PC-9 (cell line): ENCODE measurements around the gene SAPCD2. TPM values are rescaled to one million over a fixed set of nuclear protein-coding genes. Genes with fewer than 3 reads are reported as not detected.

Experiments
- BruUV-seq: library from RNA; stranded (reverse); fragments of 400-500 nt; replicated peaks from 2 replicates; lab custom pipeline; 2021; lab: Mats Ljungman, UMichigan
- CTCF ChIA-PET: fragments of 300-600 bp; sonication (Branson Sonifier 250); formaldehyde crosslinking; loops from one replicate; lab custom pipeline; 2022; ENCODE audit warnings: antibody characterized with exemption; lab: Charles Lee
- POLR2A ChIA-PET: fragments of 300-600 bp; sonication (Branson Sonifier 250); formaldehyde crosslinking; loops from one replicate; lab custom pipeline; 2022; ENCODE audit warnings: antibody characterized with exemption; ENCODE audit not compliant: unreplicated experiment; lab: Charles Lee
- DNase-seq, 2 experiments: peaks; one replicate each; pipeline versions ENCODE4 v3.0.0 to v3.0.0-alpha.2; 2015 to 2022; ENCODE audit warnings: mixed read lengths in 1 of 2
- H2AFZ ChIP-seq: fragments of 200-600 bp; sonication (generic); 2 replicates; pipeline ENCODE4 v1.8.1; 2017; ENCODE audit warnings: antibody characterized with exemption
- H3F3A ChIP-seq: fragments of 200-600 bp; sonication (generic); 2 replicates; pipeline ENCODE4 v1.8.1; 2017; ENCODE audit warnings: antibody characterized with exemption, mild to moderate bottlenecking, low read depth; ENCODE audit not compliant: insufficient read depth
- H3K27ac ChIP-seq: fragments of 200-600 bp; sonication (generic); 2 replicates; pipeline ENCODE4 v1.6.1; 2016; ENCODE audit warnings: mixed run types
- H3K27me3 ChIP-seq: fragments of 200-600 bp; sonication (generic); 2 replicates; pipeline ENCODE4 v1.6.1; 2016; ENCODE audit warnings: low read depth, mixed run types; ENCODE audit not compliant: insufficient read depth
- H3K36me3 ChIP-seq: fragments of 200-600 bp; sonication (generic); 2 replicates; pipeline ENCODE4 v1.6.1; 2016; ENCODE audit warnings: low read depth, mixed run types
- H3K4me1 ChIP-seq: fragments of 200-600 bp; sonication (generic); replicated peaks from 2 replicates; pipeline ENCODE4 v1.6.1; 2016; ENCODE audit warnings: mixed run types; ENCODE audit not compliant: insufficient read depth
- H3K4me2 ChIP-seq: fragments of 200-600 bp; sonication (generic); 2 replicates; pipeline ENCODE4 v1.6.1; 2017; ENCODE audit warnings: mixed run types
- H3K4me3 ChIP-seq: fragments of 200-600 bp; sonication (generic); 2 replicates; pipeline ENCODE4 v1.6.1; 2016; ENCODE audit warnings: mixed run types
- H3K79me2 ChIP-seq: fragments of 200-600 bp; sonication (generic); 2 replicates; pipeline ENCODE4 v1.6.1; 2017; ENCODE audit warnings: low read depth, mixed run types
- H3K9me2 ChIP-seq: fragments of 200-600 bp; sonication (generic); 2 replicates; pipeline ENCODE4 v1.8.1; 2017; ENCODE audit warnings: mild to moderate bottlenecking; ENCODE audit not compliant: insufficient read depth
- H3K9me3 ChIP-seq: fragments of 200-600 bp; sonication (generic); 2 replicates; pipeline ENCODE4 v1.8.1; 2016; ENCODE audit warnings: low read depth; ENCODE audit not compliant: insufficient read depth
- H4K20me1 ChIP-seq: fragments of 200-600 bp; sonication (generic); 2 replicates; pipeline ENCODE4 v1.8.1; 2017; ENCODE audit not compliant: insufficient read depth
- CTCF ChIP-seq: fragments of 200-600 bp; sonication (generic); conservative IDR thresholded peaks from 2 replicates; pipeline ENCODE4 v1.6.1; 2017; ENCODE audit warnings: mixed run types, antibody characterized with exemption, mild to moderate bottlenecking, moderate library complexity
- EZH2 ChIP-seq: fragments of 200-600 bp; sonication (generic); IDR thresholded peaks from 2 replicates; pipeline ENCODE4 v1.8.0; 2017; ENCODE audit warnings: antibody characterized with exemption, low read depth
- intact Hi-C: fragments of 100-400 bp; cut with micrococcal nuclease; formaldehyde crosslinking; loops from one replicate; pipeline ENCODE4 v1.10.0; 2022; ENCODE audit not compliant: unreplicated experiment
- total RNA-seq: library from RNA; stranded (reverse); gene quantifications from 2 replicates; pipeline ENCODE4 v1.2.3, GENCODE V29; 2021

The SAPCD2 gene
- total RNA-seq, 1 experiment from 2014 or later: 50.3 TPM

- Histone ChIP-seq H3K9me2 (no peaks in the 10 kb centered on the region), H2AFZ (no peak overlapping the region), H4K20me1 (no peaks in the 10 kb centered on the region; the same call in 1 of the 2 replicates), H3K4me3 (no peak overlapping the region), H3K79me2 (no peaks in the 10 kb centered on the region), H3F3A (peaks cover 7% of the 10 kb centered on the region; the same call in 1 of the 2 replicates), H3K4me2 (no peak overlapping the region), H3K27ac (no peak overlapping the region), H3K9me3 (no peaks in the 10 kb centered on the region), H3K4me1 (no peaks in the 10 kb centered on the region), H3K36me3 (no peaks in the 10 kb centered on the region), H3K27me3 (no peaks in the 10 kb centered on the region)
- BruUV-seq: no TSS peak
- CTCF ChIA-PET: no interaction called here
- DNase-seq: no peak
- no peak for TF ChIP-seq EZH2
- TF ChIP-seq CTCF: no peak
- POLR2A ChIA-PET: no interaction called here
- intact Hi-C loops: no loop called here
Observed at GRCh38 chr9:137017791-137018497, 52.4 kb downstream of the SAPCD2 start.

- intact Hi-C loops: no loop called here
- Histone ChIP-seq H3K4me1 (no peaks in the 10 kb centered on the region), H3K79me2 (no peaks in the 10 kb centered on the region), H3F3A (peaks cover 7% of the 10 kb centered on the region; the same call in 1 of the 2 replicates), H3K9me2 (no peaks in the 10 kb centered on the region), H4K20me1 (no peaks in the 10 kb centered on the region; the same call in 1 of the 2 replicates), H3K4me3 (no peak overlapping the region), H3K36me3 (no peaks in the 10 kb centered on the region), H3K27me3 (no peaks in the 10 kb centered on the region), H3K27ac (no peak overlapping the region), H3K4me2 (no peak overlapping the region), H2AFZ (no peak overlapping the region), H3K9me3 (no peaks in the 10 kb centered on the region)
- POLR2A ChIA-PET: no interaction called here
- CTCF ChIA-PET: no interaction called here
- no TSS peak for BruUV-seq
- no peak for TF ChIP-seq CTCF
- TF ChIP-seq EZH2: no peak
- DNase-seq: no peak
Observed at GRCh38 chr9:137017071-137017470, 53.3 kb downstream of the SAPCD2 start.

GRCh38 chr9:137016436-137016835 lies 53.9 kb downstream of the SAPCD2 start:
- Histone ChIP-seq H3F3A (peaks cover 4% of the 10 kb centered on the region; the same call in 1 of the 2 replicates), H3K9me3 (no peaks in the 10 kb centered on the region), H3K79me2 (no peaks in the 10 kb centered on the region), H3K36me3 (no peaks in the 10 kb centered on the region), H2AFZ (no peak overlapping the region), H3K27me3 (no peaks in the 10 kb centered on the region), H3K9me2 (no peaks in the 10 kb centered on the region), H3K4me2 (no peak overlapping the region), H3K4me1 (no peaks in the 10 kb centered on the region), H3K27ac (no peak overlapping the region), H4K20me1 (no peaks in the 10 kb centered on the region; the same call in 1 of the 2 replicates), H3K4me3 (no peak overlapping the region)
- DNase-seq: no peak
- ChIA-PET CTCF (no interaction called here), POLR2A (no interaction called here)
- no TSS peak for BruUV-seq
- TF ChIP-seq EZH2: no peak
- TF ChIP-seq CTCF: no peak
- intact Hi-C loops: no loop called here
